ENCODE results near the gene CNTN6.

GRCh38 chr3:1135194-1135593 lies 42.4 kb downstream of the CNTN6 start:
- TF ChIP-seq POLR2AphosphoS5 (IDR thresholded peaks at IDR 0.05; ENCODE audit: low read depth, low read length) (no peak), POLR2A (IDR thresholded peaks at IDR 0.05; ENCODE audit: low read depth, low read length) (no peak), TAF1 (IDR thresholded peaks at IDR 0.05; ENCODE audit: low read depth, low read length) (no peak), POU2F2 (IDR thresholded peaks at IDR 0.05; ENCODE audit: low read depth, low read length) (no peak), SPI1 (IDR thresholded peaks at IDR 0.05; ENCODE audit: low read depth, low read length) (no peak), PAX5 (IDR thresholded peaks at IDR 0.05; ENCODE audit: insufficient read depth, low read length, severe bottlenecking) (no peak)

All from GM12891 (cell line).